IPS-11a (cell line): Measurements from ENCODE around the gene HDHD5.
"Not testable (repeated sequence)": the region's sequence is repeated elsewhere in the genome, so short reads cannot be mapped to it uniquely, and the experiment has no call there.

Experiments
- H3K4me3 ChIP-seq: one replicate; pipeline ENCODE4 v1.5.1; 2013; ENCODE audit warnings: low read depth, low read length, control low read depth

The HDHD5 gene

DNA sequence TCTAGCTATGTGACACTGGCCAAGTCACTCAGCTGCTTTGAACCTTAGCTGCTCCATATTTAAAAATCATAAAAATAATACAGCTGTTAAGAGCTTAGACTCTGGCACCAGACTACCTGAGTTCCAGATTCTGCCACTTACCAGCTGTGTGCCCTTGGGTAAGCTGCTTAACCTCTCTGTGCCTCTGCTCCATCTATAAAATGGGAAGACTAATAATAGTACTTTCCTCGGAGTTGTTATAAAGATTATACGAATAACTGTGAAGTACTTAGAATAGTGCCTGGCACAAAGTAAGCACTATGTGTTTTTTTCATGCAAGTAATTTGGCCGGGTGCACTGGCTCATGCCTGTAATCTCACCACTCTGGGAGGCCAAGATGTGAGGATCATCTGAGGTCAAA lies 1.4 kb downstream of the HDHD5 start:
- no peak overlapping the region for H3K4me3 ChIP-seq

DNA sequence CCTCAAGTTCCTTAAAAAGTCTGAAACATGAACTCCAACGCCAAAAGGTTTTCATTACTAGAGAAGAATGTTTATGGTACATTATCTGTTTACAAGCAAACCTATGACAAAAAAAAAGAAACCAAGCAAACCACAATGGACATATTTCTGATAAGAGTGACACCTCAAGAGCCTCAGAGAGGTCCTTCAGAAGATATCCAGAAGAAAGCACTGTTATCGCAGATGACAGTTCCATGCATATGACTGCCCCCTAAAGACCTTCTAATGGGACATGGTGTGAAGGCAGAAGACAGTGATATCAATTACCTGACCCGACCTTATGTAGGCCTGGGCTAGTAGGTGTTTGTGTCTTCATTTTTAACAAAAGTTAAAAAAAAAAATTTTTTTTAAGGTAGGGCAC lies 3.1 kb downstream of the HDHD5 start:
- H3K4me3 ChIP-seq, result no peak overlapping the region

GRCh38 chr22:17152971-17153370 lies 6.1 kb downstream of the HDHD5 start:
- no peak overlapping the region for H3K4me3 ChIP-seq

GRCh38 chr22:17152340-17152739 lies 6.7 kb downstream of the HDHD5 start:
- no peak overlapping the region for H3K4me3 ChIP-seq

- no peak overlapping the region for H3K4me3 ChIP-seq
Measured at GRCh38 chr22:17149076-17149815, 9.8 kb downstream of the HDHD5 start.

DNA sequence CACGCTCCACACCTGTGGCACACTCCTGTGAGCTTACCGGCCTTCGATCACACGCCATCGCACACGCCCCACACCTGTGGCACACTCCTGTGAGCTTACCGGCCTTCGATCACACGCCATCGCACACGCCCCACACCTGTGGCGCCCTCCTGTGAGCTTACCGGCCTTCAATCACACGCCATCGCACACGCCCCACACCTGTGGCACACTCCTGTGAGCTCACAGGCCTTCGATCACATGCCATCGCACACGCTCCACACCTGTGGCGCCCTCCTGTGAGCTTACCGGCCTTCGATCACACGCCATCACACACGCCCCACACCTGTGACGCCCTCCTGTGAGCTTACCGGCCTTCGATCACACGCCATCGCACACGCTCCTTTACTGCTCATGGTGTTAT lies 11.6 kb downstream of the HDHD5 start:
- not testable (repeated sequence) for H3K4me3 ChIP-seq

GRCh38 chr22:17145021-17145680 lies 13.9 kb downstream of the HDHD5 start:
- no peak overlapping the region for H3K4me3 ChIP-seq

DNA sequence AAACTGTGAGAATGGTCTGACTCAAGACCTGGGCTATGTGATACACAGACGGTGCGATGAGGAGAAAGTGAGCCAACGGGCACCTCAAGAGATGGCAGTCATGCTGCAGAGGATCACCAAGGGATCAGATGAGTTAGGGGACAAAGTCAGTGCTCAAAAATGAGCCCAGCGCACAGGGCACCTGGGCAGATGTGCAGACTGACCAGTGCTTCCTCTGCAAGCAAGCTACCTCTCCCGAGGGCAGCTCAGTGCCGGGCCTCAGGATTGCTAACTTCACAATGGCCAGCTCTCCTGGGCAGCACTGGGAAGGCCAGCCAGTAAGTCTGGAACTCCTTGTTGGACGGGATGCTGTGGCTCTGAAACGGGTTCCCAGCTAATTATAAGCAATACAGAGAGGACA lies 15.3 kb downstream of the HDHD5 start:
- no peak overlapping the region for H3K4me3 ChIP-seq

- H3K4me3 ChIP-seq, result no peak overlapping the region
Measured at GRCh38 chr22:17143101-17143500, 16.0 kb downstream of the HDHD5 start.

GRCh38 chr22:17140826-17141766 lies 18.0 kb downstream of the HDHD5 start:
- no peak overlapping the region for H3K4me3 ChIP-seq

GRCh38 chr22:17140022-17140421 lies 19.1 kb downstream of the HDHD5 start:
- H3K4me3 ChIP-seq, result no peak overlapping the region

- no peak overlapping the region for H3K4me3 ChIP-seq
Measured at GRCh38 chr22:17138513-17138912, 20.6 kb downstream of the HDHD5 start.

GRCh38 chr22:17137861-17138425 lies 21.1 kb downstream of the HDHD5 start:
- no peak overlapping the region for H3K4me3 ChIP-seq

DNA sequence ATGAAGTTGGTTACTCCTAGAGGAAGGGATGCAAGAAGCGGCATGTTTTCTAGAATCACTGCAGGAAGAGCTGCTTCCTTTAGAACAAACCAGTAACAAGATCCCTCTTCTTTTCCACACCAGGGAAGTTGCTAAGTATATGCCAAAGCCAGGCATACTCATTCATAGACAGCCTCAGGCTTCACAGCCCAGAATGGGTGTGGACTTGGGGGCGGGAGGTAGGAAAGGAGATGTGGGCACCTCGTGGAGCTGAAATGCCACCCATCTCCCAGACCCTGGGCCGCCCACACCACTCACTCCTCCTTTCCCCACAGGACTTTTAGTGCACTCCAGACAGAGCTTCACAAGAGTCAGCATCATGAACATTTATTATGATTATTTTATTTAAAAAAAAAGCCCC lies 21.9 kb downstream of the HDHD5 start:
- H3K4me3 ChIP-seq, result no peak overlapping the region

DNA sequence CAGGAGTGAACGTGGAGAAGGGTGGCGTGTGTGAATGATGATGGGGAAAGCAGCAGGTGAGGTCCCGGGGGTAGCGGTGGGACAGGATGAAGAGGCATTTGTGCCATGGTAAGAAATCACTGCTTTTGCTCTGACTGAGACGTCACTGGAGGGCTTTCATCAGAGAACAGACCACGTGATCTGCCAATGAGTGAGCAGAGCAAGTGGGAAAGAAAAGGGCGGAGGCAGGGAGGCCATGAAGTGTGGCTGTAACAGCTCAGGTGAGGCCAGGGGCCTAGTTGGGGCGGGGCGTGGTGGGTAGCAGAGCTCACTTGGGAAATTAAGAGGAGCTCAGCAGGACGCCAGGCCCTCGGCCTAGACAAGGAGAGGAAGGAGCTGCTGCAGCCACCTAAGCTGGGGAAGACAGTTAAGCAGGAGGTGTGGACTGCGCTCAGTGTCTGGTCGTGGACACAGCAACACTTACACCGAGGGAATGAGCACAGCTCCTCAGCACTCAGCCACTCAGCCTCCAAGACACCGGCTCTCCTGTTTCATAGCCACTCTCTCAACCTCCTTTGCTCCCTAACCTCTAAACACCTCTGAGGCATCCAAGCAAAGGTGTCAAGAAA lies 23.8 kb downstream of the HDHD5 start:
- H3K4me3 ChIP-seq, result no peak overlapping the region

GRCh38 chr22:17133137-17133536 lies 25.9 kb downstream of the HDHD5 start:
- no peak overlapping the region for H3K4me3 ChIP-seq

GRCh38 chr22:17132112-17132511 lies 27.0 kb downstream of the HDHD5 start:
- no peak overlapping the region for H3K4me3 ChIP-seq

GRCh38 chr22:17131686-17132085 lies 27.4 kb downstream of the HDHD5 start:
- H3K4me3 ChIP-seq, result no peak overlapping the region

GRCh38 chr22:17130199-17130598 lies 28.9 kb downstream of the HDHD5 start:
- H3K4me3 ChIP-seq, result no peak overlapping the region

DNA sequence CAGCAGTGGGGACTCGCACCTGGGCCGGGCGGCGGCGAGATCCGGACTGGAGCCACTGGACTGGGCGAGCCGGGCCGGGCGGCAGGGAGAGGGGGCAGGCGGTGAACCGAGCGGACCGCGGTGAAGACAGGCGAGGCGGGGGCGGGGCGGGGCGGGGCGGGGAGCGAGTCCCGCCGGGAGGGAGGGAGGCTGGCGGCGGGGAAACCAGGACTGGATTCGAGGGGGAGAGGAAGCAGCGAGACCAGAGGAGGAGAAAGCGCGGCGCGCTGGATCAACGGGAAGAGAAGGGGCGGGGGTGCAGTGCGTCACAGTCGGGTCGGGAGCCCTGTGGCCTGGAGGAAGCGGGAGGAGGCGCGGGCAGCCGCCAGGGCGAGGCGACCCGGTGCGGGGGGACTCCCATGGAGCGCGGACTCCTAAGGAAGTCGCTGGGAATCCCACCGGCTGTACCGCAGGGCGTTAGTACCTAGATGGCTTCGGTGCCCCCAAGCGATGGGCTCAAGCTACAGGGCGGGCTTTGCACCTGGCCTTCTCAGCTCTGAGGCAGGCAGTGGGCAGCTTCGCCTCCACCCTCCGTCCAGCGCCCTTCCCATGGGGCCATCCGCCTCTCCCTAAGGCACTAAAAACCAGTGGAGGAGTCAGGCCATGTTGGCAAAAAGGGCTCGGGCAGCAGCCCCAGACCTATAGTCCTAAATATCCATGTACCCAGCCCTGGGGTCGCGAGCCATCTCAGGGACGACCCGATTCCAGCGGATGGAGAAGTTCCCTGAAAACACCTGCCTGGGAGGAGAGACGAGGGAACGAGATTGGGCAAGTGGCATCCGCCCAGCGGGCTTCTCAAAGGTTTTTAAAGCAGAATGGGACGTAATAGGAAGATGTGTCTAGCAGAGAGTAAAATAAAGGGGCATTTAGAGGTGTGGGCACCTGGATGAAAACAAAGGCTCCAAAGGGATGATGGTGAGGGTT lies 37.6 kb downstream of the HDHD5 start, which contains the start of gene TMEM121B:
TSS of gene TMEM121B (minus strand) at position 128 of the 963 bp plus-strand sequence. CDS start 233 bp downstream, outside the sequence.
- peak within 1 kb of the TSS; percentile 65 for H3K4me3 ChIP-seq
